Neural progenitor cell (in vitro differentiated cells): ENCODE measurements around the gene IL1RL1.

ENCODE experiments used
- EZH2 ChIP-seq: fragments of 200-600 bp; sonication (generic); IDR thresholded peaks from 2 replicates; pipeline ENCODE4 v1.6.1; 2017; ENCODE audit warnings: antibody characterized with exemption, mild to moderate bottlenecking, moderate library complexity
- TF ChIP-seq, protein P1 (sequence below): fragments of 200-600 bp; sonication (generic); IDR thresholded peaks from 2 replicates; pipeline ENCODE4 v1.5.1; 2017; ENCODE audit warnings: antibody characterized with exemption, mild to moderate bottlenecking

DNA sequence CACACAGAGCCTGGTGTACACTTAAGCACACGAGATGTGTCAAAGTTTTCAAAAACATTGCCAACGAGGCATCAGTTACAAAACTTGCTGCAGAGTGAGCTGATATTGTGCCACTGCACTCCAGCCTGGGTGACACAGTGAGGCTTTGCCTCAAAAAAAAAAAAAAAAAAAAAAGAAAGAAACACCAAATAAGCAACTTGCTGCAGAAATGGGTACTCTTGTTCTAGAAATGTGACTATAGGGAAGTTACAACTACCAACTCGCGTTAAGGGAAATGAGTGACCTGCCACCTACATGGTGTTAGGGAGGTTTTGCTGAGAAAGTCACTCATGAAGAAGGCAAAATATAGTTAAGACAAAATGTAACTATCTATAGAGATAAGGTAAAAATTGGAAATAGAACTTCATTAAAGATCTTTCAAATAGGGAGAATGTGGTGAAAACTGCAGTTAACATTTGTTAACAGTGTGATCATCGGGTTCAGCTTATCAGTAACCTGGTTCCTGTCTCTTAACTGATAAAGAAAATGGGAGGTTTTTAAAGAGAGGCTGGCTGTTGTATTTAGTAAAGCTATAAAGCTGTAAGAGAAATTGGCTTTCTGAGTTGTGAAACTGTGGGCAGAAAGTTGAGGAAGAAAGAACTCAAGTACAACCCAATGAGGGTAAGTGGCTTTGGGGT lies at the start of gene IL1RL1:
- TF ChIP-seq, protein P1, sequence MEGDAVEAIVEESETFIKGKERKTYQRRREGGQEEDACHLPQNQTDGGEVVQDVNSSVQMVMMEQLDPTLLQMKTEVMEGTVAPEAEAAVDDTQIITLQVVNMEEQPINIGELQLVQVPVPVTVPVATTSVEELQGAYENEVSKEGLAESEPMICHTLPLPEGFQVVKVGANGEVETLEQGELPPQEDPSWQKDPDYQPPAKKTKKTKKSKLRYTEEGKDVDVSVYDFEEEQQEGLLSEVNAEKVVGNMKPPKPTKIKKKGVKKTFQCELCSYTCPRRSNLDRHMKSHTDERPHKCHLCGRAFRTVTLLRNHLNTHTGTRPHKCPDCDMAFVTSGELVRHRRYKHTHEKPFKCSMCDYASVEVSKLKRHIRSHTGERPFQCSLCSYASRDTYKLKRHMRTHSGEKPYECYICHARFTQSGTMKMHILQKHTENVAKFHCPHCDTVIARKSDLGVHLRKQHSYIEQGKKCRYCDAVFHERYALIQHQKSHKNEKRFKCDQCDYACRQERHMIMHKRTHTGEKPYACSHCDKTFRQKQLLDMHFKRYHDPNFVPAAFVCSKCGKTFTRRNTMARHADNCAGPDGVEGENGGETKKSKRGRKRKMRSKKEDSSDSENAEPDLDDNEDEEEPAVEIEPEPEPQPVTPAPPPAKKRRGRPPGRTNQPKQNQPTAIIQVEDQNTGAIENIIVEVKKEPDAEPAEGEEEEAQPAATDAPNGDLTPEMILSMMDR: no peak
- TF ChIP-seq EZH2: no peak
